Adrenal gland (tissue), 5 donors: ENCODE measurements around the gene ATP4A.

Source experiments
- CTCF ChIP-seq, 6 experiments: fragments of 450-650 bp in 4 of 6; fragments of 200-600 bp in 2 of 6; sonication (generic) in 1 of 6; IDR thresholded peaks; 1 replicate in 5 of 6; 2 replicates in 1 of 6; pipeline versions ENCODE4 v1.5.1 to v1.8.0; 2016 to 2021; ENCODE audit warnings: antibody characterized with exemption in 6 of 6, mild to moderate bottlenecking in 2 of 6, moderate library complexity in 1 of 6
- POLR2A ChIP-seq, 2 donors: fragments of 450-650 bp; IDR thresholded peaks; one replicate each; pipeline ENCODE4 v1.6.1; 2017; ENCODE audit warnings: antibody characterized with exemption in 2 of 2, mild to moderate bottlenecking in 2 of 2, moderate library complexity in 1 of 2
- donor health status: DM: no; HTN: no; CAD: no.

- TF ChIP-seq CTCF (IDR thresholded peaks at IDR 0.05), result no peak
- TF ChIP-seq POLR2A (IDR thresholded peaks at IDR 0.05), result no peak
These were observed 55.9 kb downstream of the ATP4A start for GRCh38 chr19:35507561-35507960.
